HCT116 (cell line): Measurements from ENCODE around the gene DRD2. TPM values are rescaled to one million over a fixed set of nuclear protein-coding genes. Genes with fewer than 3 reads are reported as not detected.

Experiments used
- ATAC-seq: fragments of 200-7000 bp; cut with Tn5 transposase; 2 replicates; pipeline ENCODE4 v1.9.1; 2020; ENCODE audit warnings: mild to moderate bottlenecking, moderate library complexity
- BruUV-seq: library from RNA; stranded (reverse); fragments of 400-500 nt; replicated peaks from 2 replicates; lab custom pipeline; 2021; lab: Mats Ljungman, UMichigan
- CTCF ChIA-PET: fragments of 300-600 bp; sonication (Branson Sonifier 250); formaldehyde crosslinking; loops from one replicate; lab custom pipeline; 2021; ENCODE audit warnings: antibody characterized with exemption; lab: Charles Lee
- POLR2A ChIA-PET: fragments of 300-600, 350-600 bp; sonication (Branson Sonifier 250); formaldehyde crosslinking; loops from one replicate; lab custom pipeline; 2021; ENCODE audit warnings: antibody characterized with exemption; lab: Charles Lee
- RAD21 ChIA-PET, 2 experiments: fragments of 300-600 bp; sonication (Branson Sonifier 250); formaldehyde crosslinking; loops; one replicate each; lab custom pipeline; 2023; ENCODE audit warnings: low total read pairs in 2 of 2; ENCODE audit not compliant: uncharacterized antibody in 2 of 2, unreplicated experiment in 2 of 2, low non-redundant PET in 1 of 2; lab: Charles Lee
- DNase-seq: peaks from one replicate; pipeline ENCODE4 v3.0.0-alpha.2; 2010; ENCODE audit warnings: low read depth, low spot score
- H2AFZ ChIP-seq: fragments of 200-600 bp; shearing (Covaris generic), sonication (generic); 2 replicates; pipeline ENCODE4 v1.6.1; 2017; ENCODE audit warnings: low read depth, mixed run types, mixed read lengths, antibody characterized with exemption, low read length; ENCODE audit not compliant: poor library complexity, severe bottlenecking
- H3K27ac ChIP-seq: 2 replicates; pipeline ENCODE4 v1.5.1; 2012; ENCODE audit warnings: low read depth, low read length
- H3K27me3 ChIP-seq: fragments of 200-600 bp; sonication (generic); 2 replicates; pipeline ENCODE4 v1.6.1; 2016; ENCODE audit warnings: mixed run types, low read length, mixed read lengths; ENCODE audit not compliant: insufficient read depth
- H3K36me3 ChIP-seq, 2 experiments: fragments of 200-500 bp in 1 of 2; fragments of 200-600 bp in 1 of 2; sonication (Bioruptor generic) in 1 of 2; sonication (generic) in 1 of 2; 2 replicates each; pipeline versions ENCODE4 v1.5.1 to v1.6.1; 2014 to 2016; ENCODE audit warnings: low read length in 2 of 2, inconsistent platforms in 1 of 2, mixed read lengths in 1 of 2, mixed run types in 1 of 2; ENCODE audit not compliant: insufficient read depth in 2 of 2, control insufficient read depth in 1 of 2
- H3K4me1 ChIP-seq, 2 experiments: fragments of 200-600 bp in 1 of 2; sonication (generic) in 1 of 2; 2 replicates each; pipeline versions ENCODE4 v1.5.1 to v1.6.1; 2012 to 2017; ENCODE audit warnings: low read length in 2 of 2, inconsistent platforms in 1 of 2, mild to moderate bottlenecking in 1 of 2, mixed read lengths in 1 of 2, mixed run types in 1 of 2, moderate library complexity in 1 of 2; ENCODE audit not compliant: insufficient read depth in 2 of 2, control insufficient read depth in 1 of 2
- H3K4me2 ChIP-seq: fragments of 200-600 bp; sonication (generic); 2 replicates; pipeline ENCODE4 v1.6.1; 2017; ENCODE audit warnings: mixed run types, low read length, mixed read lengths
- H3K4me3 ChIP-seq, 2 experiments: fragments of 200-600 bp in 1 of 2; sonication (generic) in 1 of 2; replicated peaks in 1 of 2; 2 replicates each; pipeline ENCODE4 v1.5.1; 2011 to 2016; ENCODE audit warnings: low read length in 2 of 2, control low read depth in 1 of 2, low read depth in 1 of 2, mild to moderate bottlenecking in 1 of 2, mixed read lengths in 1 of 2, mixed run types in 1 of 2
- H3K79me2 ChIP-seq: fragments of 200-600 bp; sonication (generic); 2 replicates; pipeline ENCODE4 v1.6.1; 2017; ENCODE audit warnings: mild to moderate bottlenecking, mixed run types, low read length, moderate library complexity, mixed read lengths; ENCODE audit not compliant: insufficient read depth
- H3K9ac ChIP-seq: fragments of 200-600 bp; sonication (generic); 2 replicates; pipeline ENCODE4 v1.6.1; 2016; ENCODE audit warnings: low read length, mixed read lengths
- H3K9me2 ChIP-seq: fragments of 200-600 bp; sonication (generic), shearing (Covaris generic); 2 replicates; pipeline ENCODE4 v1.6.1; 2017; ENCODE audit warnings: mixed run types, mild to moderate bottlenecking, moderate library complexity; ENCODE audit not compliant: insufficient read depth
- H3K9me3 ChIP-seq, 2 experiments: fragments of 200-500 bp in 1 of 2; fragments of 200-600 bp in 1 of 2; sonication (Bioruptor generic) in 1 of 2; sonication (generic) in 1 of 2; 2 replicates each; pipeline ENCODE4 v1.6.1; 2014 to 2017; ENCODE audit warnings: low read length in 2 of 2, mixed read lengths in 2 of 2, inconsistent platforms in 1 of 2, low read depth in 1 of 2, mild to moderate bottlenecking in 1 of 2, mixed run types in 1 of 2, moderate library complexity in 1 of 2; ENCODE audit not compliant: control insufficient read depth in 1 of 2, insufficient read depth in 1 of 2
- H4K20me1 ChIP-seq: fragments of 200-600 bp; sonication (generic), shearing (Covaris generic); 2 replicates; pipeline ENCODE4 v1.6.1; 2017; ENCODE audit warnings: mixed run types, mild to moderate bottlenecking, moderate library complexity; ENCODE audit not compliant: insufficient read depth
- ATF3 ChIP-seq: IDR thresholded peaks from 2 replicates; pipeline ENCODE4 v1.6.1; 2012
- CBX3 ChIP-seq: IDR thresholded peaks from 2 replicates; pipeline ENCODE4 v1.6.1; 2012; ENCODE audit warnings: low read depth
- EZH2phosphoT487 ChIP-seq: fragments of 200-600 bp; IDR thresholded peaks from 2 replicates; pipeline ENCODE4 v1.6.1; 2018; ENCODE audit warnings: antibody characterized with exemption, borderline replicate concordance
- FOSL1 ChIP-seq: IDR thresholded peaks from 2 replicates; pipeline ENCODE4 v1.6.1; 2012; ENCODE audit warnings: low read depth
- MAX ChIP-seq: IDR thresholded peaks from 2 replicates; pipeline ENCODE4 v1.6.1; 2012
- TCF7L2 ChIP-seq: IDR thresholded peaks from 2 replicates; pipeline ENCODE4 v1.7.0; 2011; ENCODE audit warnings: borderline replicate concordance, inconsistent platforms; ENCODE audit not compliant: insufficient read depth, insufficient read length; ENCODE audit errors: extremely low read depth
- intact Hi-C: fragments of 100-400 bp; cut with micrococcal nuclease; formaldehyde crosslinking; loops from 2 replicates; pipeline ENCODE4 v1.10.0; 2022
- total RNA-seq: library from RNA; stranded (reverse); gene quantifications from one replicate; pipeline ENCODE4 v1.2.1, GENCODE V29; 2021; ENCODE audit not compliant: unreplicated experiment

The DRD2 gene
- total RNA-seq, 1 experiment from 2014 or later: not detected

GRCh38 chr11:113505541-113506375 is 30.6 kb upstream of the DRD2 start:
- H3K9ac ChIP-seq: no peak overlapping the region
- intact Hi-C loops: no loop called here
- BruUV-seq: no TSS peak
- no peak for TF ChIP-seq TCF7L2
- TF ChIP-seq, all 23 proteins: peak for 0
- RAD21 ChIA-PET: no interaction called here
- Histone ChIP-seq H3K4me3 (no peak overlapping the region), H3K9me3 (no peaks in the 10 kb centered on the region), H3K27ac (no peak overlapping the region), H3K79me2 (no peaks in the 10 kb centered on the region), H3K27me3 (peaks cover 56% of the 10 kb centered on the region), H2AFZ (no peak overlapping the region), H3K4me2 (no peak overlapping the region), H3K9me2 (no peaks in the 10 kb centered on the region), H3K36me3 (no peaks in the 10 kb centered on the region), H4K20me1 (no peaks in the 10 kb centered on the region), H3K4me1 (peaks cover 0 to 4% of the 10 kb centered on the region in 2 experiments; a peak in 1 of 4 replicates)
- POLR2A ChIA-PET: no interaction called here
- peak; percentile 22 for DNase-seq
- ATAC-seq: peak; percentile 58
- CTCF ChIA-PET: no interaction called here

- Histone ChIP-seq H3K4me3 (no peak overlapping the region), H4K20me1 (no peaks in the 10 kb centered on the region)
- no peak for TF ChIP-seq CBX3
- no peak for TF ChIP-seq FOSL1
- TF ChIP-seq MAX: no peak
- no peak for TF ChIP-seq ATF3
- no peak for TF ChIP-seq EZH2phosphoT487
- TF ChIP-seq, all 23 proteins: peak for 0
- intact Hi-C loops: no loop called here
- Histone ChIP-seq H3K9ac (no peak overlapping the region), H3K4me1 (peaks cover 0 to 4% of the 10 kb centered on the region in 2 experiments; a peak in 1 of 4 replicates), H2AFZ (no peak overlapping the region), H3K36me3 (no peaks in the 10 kb centered on the region), H3K27ac (no peak overlapping the region), H3K9me3 (no peaks in the 10 kb centered on the region), H3K27me3 (peaks cover 53% of the 10 kb centered on the region), H3K9me2 (no peaks in the 10 kb centered on the region), H3K4me2 (no peak overlapping the region), H3K79me2 (no peaks in the 10 kb centered on the region)
- DNase-seq (no peak), ATAC-seq (no peak)
- ChIA-PET CTCF (no interaction called here), POLR2A (no interaction called here), RAD21 (no interaction called here)
- no TSS peak for BruUV-seq
Measured at GRCh38 chr11:113505046-113505445, 29.8 kb upstream of the DRD2 start.
